ENCODE results near the gene ZNF101.
A peak's percentile ranks its signal among the peaks of the same experiment; 100 is the strongest.

Gene ZNF101

DNA sequence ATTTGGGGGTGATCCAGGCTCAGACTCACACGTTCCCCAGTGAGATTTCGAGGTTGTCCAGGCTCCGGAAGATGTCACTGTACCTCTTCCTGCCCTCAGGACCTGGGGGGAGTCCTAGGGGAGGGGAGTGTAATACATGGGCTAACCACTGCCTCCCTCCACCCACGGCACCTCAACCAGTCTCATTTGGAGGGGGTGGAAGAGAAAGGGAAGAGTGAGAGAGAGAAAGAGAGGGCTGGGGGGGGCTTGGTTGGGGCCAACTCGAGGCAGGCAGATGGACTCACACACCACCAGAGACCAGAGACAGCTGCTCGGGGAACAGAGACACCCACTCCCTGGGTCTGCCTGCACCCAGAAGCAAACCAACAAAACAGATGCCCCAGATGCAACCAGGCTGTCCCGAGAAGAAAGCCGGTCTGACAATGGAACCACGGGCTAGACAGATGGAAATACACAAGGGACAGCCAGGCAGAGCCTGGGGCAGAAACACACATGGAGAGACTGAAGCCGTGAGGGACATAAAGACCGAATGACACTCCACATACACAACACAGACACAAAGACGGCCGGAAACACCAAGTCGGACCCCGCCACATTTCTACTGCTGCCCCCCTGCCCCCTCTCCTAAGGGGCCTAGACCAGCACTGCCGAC is 26.0 kb upstream of the ZNF101 start:
- no peak for DNase-seq (ENCODE audit: low read depth)

- DNase-seq (ENCODE audit: low read depth): peak; percentile 80
Observed at GRCh38 chr19:19643158-19644053, 25.2 kb upstream of the ZNF101 start, which contains the start of gene GMIP. Gene GMIP, minus strand, starts transcription at chr19:19643657. Its CDS starts 128 bp downstream, at chr19:19643529.

GRCh38 chr19:19644054-19644388 is 24.6 kb upstream of the ZNF101 start:
- DNase-seq (ENCODE audit: low read depth): no peak

DNA sequence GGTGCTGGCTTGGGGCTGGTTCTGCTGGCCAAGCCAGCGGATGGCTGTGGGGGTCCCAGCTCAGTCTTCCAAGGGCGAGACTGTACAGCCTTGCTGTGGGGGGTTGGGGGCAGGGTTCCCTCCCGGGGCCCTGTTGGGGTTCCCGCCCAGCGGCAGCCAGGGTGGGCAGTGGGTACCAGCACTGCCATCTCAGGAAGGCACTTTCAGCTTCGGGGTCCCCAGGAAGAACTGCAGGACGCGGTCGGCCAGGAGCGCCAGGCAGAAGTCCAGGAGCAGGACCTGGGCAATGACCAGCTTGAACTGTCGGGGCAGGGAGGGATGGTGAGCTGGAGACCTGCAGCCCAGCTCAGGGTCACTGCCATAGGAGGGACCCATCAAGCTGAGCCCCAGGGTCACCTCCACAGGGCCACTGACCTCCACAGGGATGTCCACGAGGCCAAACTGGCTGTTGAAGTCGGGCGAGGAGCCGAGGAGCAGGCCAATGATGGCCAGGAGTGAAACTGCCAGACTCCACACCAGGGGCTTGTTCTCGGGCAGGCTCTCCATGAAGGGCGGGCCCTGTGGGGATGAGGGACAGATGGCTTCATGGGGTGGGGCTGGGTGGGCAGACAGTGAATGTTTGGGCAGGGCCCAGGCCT is 23.3 kb upstream of the ZNF101 start:
- no peak for DNase-seq (ENCODE audit: low read depth)

- no peak for DNase-seq (ENCODE audit: low read depth)
Observed at GRCh38 chr19:19647037-19647835, 21.4 kb upstream of the ZNF101 start.

DNA sequence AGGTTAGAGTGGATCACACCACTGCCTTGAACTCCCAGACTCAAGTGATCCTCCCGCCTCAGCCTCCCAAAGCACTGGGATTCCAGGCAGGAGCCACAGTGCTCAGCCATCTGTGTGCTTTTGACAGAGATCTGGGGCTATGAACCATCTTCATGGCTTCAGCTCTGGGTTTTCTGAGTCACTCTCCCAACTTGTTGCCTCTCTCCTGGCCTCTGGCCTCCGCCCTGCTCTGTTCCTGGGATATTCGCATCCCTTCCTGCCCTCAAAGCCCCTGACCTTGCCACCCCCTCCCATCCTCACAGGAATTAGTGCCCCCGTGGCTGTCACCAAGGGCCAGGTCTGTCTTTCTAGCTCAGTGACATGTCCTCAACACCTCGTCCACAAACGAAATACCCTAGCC is 19.5 kb upstream of the ZNF101 start:
- DNase-seq (ENCODE audit: low read depth): no peak

DNA sequence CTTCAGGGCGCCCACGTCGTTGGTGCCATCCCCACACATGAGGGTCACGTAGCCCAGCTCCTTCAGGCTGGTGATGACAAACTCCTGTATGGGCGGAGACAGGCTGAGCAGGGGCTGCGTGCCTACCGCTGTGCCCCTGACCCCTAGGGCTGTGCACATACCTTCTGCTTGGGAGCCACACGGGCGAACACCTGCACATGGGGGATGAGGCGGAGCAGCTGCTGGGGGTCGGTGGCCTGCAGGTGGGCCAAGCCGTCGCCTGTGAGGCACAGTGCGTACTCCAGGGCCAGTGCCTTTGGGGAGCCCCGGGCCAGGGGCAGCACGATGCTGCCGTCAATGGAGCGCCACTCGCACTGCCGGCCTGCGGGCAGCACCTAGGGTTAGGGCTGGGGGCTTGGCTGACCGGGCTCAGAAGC is 19.1 kb upstream of the ZNF101 start:
- DNase-seq (ENCODE audit: low read depth): no peak

DNA sequence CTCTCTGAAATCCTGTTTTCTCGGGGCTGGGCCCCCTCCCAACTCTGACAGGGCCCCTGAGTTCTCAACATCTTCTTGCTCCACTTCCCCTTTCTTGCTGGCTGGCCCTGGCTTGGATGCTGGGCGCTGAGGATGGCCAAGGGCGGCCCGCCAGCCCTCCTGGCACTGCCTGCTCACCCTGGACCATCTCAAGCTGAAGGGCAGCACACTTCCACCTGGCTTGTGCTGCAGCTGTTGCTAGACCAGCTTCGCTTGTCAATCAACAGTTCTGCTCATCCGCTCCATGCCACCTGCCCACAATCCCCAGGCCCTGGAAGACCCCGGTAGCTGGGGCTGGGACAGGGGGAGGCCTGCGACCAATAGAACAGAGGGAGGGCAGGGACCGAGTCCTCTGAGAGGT is 18.3 kb upstream of the ZNF101 start:
- no peak for DNase-seq (ENCODE audit: low read depth)

DNA sequence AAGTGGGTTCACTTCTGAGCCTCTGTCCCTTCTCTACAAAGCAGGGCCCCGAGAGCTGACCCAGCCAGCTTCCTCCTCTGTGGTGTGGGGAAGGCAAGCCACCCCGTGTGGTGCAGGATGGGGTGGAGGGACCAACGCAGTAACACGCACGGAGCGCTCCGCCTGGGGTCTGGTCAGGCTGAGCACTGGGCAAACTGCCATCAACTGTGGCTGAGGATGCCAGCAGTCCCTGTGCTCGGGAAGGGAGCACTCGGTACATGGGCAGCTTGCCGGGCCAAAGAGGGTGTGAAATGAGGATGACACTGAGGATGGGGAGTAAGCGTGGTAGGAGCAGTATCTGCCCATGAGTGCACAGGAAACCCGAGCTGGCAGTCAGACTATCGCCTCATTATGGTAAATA is 17.6 kb upstream of the ZNF101 start:
- no peak for DNase-seq (ENCODE audit: low read depth)

GRCh38 chr19:19652482-19653295 is 15.9 kb upstream of the ZNF101 start:
- no peak for DNase-seq (ENCODE audit: low read depth)

GRCh38 chr19:19653597-19654147 is 15.0 kb upstream of the ZNF101 start:
- no peak for DNase-seq (ENCODE audit: low read depth)

DNA sequence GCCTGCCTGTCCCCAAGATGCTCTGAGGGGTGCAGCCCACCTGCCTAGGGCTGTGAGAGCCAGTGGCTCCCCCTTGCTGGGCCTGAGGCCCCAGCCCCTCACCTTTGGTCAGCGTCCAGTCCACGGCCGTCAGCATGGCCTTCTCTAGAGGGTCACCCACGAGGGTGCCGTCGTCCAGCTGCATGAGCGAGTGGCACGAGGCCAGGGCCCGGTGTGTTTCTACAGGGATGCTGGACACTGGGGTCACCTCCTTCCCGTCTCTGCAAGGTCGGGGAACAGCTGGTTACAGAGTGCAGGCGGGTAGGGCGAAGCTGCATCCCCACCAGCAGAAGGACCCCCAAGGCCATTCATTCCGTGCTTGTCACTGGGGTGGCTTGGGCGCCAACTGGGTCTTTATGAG is 14.2 kb upstream of the ZNF101 start:
- DNase-seq (ENCODE audit: low read depth): no peak

GRCh38 chr19:19655051-19655594 is 13.5 kb upstream of the ZNF101 start:
- no peak for DNase-seq (ENCODE audit: low read depth)

DNA sequence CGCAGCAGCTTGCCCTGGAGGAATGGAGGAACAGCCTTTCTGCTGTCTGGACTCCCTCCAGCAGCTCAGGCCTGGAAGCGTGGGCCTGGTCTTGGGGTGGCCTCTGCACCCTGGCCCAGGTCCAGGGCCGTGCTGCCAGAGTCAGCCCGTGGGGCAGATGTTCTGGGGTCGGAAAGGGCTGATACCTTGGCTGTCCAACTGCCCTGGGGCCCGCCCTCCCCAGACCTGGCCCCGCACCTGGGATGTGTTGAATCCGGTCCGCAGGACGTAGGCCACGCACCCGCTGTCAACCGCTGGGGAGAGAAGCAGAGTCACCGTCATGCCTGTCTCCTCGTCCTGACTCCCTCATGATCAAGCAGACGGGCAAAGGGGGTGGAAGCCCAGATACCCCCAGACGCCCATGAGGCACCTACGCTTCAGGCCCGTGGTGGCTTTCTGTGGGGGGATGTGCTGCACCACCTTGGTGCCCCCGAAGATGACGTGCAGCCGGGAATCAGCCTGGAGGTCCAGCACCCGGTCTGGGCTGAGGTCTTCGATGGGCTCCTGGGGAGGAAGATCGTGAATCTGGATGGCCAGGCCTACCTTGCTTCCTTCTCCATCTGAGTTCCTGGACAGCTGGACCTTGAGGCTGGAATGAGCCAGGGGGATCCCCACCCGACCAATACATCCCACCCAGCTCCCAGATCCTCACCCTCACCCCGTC is 12.8 kb upstream of the ZNF101 start:
- DNase-seq (ENCODE audit: low read depth): no peak

DNA sequence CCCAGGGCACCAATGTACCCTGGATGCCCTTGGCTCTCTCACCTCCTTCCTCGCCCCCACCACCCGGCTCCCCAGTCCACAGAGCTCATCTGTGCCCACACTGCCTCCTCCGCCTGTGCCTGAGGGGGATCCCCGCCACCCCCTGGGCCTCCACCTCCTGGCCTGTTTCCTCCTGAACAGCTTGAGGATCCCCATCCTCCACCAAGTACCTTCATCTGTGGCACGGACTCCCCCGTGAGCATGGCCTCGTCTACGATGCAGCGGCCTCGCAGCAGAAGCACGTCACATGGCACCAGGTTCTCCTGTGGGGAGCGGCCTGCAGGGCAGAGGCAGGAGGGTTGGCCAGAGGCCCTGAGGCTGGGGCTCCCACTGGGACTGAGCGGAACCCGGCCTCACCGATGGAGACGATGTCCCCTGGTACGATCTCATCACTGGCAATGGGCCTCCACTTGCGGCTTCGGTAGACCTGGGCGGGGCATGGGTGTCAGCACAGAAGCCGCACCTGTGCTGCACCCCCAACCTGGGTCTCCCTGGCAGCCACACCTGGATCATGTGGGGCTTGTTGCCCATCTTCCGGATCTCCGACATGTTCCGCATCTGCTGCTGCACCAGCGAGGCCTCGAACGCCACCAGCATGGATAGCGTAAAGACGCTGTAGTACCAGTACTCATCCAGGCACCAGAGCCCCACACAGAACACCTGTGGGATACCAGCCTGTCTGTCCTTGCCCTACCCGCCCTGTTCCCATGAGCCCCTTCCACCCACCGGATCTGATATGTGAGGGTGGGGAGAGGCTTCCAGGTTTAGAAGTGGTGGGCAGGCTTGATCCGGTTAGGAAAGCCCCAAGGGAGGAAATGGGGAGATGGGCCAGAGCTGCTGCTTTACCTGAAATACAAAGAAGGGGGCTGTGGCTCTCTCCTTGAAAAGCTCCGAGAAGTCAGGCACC is 11.9 kb upstream of the ZNF101 start:
- no peak for DNase-seq (ENCODE audit: low read depth)

DNA sequence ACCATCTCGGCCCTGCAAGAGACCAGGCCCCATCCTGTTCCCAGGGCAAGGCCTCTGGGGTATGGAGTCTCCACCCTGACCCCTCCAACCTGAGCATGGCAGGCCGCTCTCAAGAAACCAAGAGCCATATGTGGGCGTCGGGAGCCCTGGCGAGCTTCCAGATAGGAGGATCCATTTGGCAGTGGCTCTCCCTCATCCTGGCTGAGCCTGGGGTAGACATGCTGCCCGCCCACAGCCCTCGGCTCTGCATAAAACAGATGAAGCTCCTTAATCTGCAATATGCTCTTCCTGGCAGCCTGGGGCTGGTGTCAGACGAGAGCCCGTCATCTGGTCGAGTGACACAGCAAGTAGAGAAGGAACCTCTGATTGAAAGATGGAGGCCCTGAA is 11.2 kb upstream of the ZNF101 start:
- no peak for DNase-seq (ENCODE audit: low read depth)

DNA sequence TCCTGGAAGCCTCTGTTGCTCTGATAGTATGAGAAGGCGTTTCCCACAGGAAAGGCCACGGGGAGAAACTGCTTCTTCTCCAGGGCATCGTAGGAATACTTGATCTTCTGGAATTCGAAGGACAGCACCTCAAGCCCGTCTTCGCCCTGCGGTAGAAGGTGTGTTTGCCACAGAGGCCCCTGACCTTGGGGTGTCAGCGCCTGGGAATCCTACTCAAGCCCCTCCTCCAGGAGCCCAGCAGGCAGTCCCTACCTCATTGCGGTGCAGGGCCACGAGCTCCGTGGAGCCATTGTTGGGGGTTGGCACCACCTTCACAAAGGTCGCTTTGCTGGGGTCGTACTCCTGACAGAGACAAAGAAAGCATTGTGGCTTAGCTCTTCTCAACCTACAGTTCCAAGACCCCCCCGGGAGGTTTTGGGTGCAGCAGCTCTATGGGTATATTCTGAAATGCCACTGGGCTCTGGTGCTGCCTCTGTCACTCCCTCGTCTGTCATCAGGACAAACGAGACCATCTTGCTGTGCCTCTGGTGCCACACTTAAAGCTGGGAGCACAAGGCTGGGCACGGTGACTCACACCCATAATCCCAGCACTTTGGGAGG is 8.9 kb upstream of the ZNF101 start:
- DNase-seq (ENCODE audit: low read depth): no peak

DNA sequence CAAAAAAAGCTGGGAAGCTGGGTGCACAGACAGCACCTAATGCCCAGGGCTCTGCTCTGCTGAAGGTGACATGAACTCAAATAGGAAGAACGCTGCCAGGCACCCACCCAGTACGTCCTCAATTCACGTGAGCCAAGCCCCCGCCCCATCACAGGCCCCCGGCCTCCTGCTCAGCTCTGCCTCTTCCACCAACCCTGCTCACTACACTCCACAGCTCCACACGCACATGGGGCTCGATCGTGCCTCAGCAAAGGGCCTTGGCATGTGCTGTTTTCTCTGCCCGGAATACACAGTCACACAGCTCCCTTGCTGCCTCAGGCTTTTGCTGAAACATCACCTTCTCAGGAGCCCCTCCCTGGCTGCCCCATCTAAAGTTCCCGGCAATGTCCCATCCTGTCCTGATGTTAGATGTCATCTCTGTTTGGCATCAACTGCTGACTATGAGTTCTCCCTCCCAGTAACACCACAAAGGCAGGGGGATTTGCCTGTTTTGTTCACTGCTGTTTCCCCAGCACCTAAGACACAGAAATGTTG is 7.4 kb upstream of the ZNF101 start:
- no peak for DNase-seq (ENCODE audit: low read depth)
